Activated CD4-positive, alpha-beta memory T cell treated with anti-CD3 and anti-CD28 coated beads for 36 hours (primary cell): ENCODE measurements around the gene LUZP2. TPM values are rescaled to one million over a fixed set of nuclear protein-coding genes. Genes with fewer than 3 reads are reported as not detected.

Source experiments
- CTCF ChIA-PET: fragments of 350-600 bp; sonication (Branson Sonifier 250); formaldehyde crosslinking; loops from one replicate; lab custom pipeline; 2021; ENCODE audit warnings: antibody characterized with exemption, inconsistent platforms; lab: Charles Lee
- POLR2A ChIA-PET: fragments of 350-600 bp; sonication (Branson Sonifier 250); formaldehyde crosslinking; loops from one replicate; lab custom pipeline; 2021; ENCODE audit warnings: antibody characterized with exemption; lab: Charles Lee
- DNase-seq: peaks from one replicate; pipeline ENCODE4 v3.0.0-alpha.2; 2020
- H3K27ac Mint-ChIP-seq: one replicate; pipeline ENCODE4 v1.8.0; 2021; ENCODE audit warnings: mixed read lengths
- H3K27me3 Mint-ChIP-seq: one replicate; pipeline ENCODE4 v1.8.0; 2021; ENCODE audit warnings: mixed read lengths
- H3K36me3 Mint-ChIP-seq: one replicate; pipeline ENCODE4 v1.8.0; 2021; ENCODE audit warnings: mixed read lengths
- H3K4me1 Mint-ChIP-seq: one replicate; pipeline ENCODE4 v1.8.0; 2021; ENCODE audit warnings: low read depth, mixed read lengths
- H3K4me3 Mint-ChIP-seq: one replicate; pipeline ENCODE4 v1.8.0; 2021; ENCODE audit warnings: mild to moderate bottlenecking, mixed read lengths
- H3K9me3 Mint-ChIP-seq: one replicate; pipeline ENCODE4 v1.8.0; 2021; ENCODE audit warnings: mixed read lengths
- intact Hi-C: fragments of 100-400 bp; cut with micrococcal nuclease; formaldehyde crosslinking; loops from one replicate; pipeline ENCODE4 v1.15.1; 2023
- total RNA-seq, 2 experiments: library from RNA; stranded (reverse); gene quantifications; one replicate each; pipeline ENCODE4 v1.2.3, GENCODE V29; 2021

The LUZP2 gene
- total RNA-seq: not detected

DNA sequence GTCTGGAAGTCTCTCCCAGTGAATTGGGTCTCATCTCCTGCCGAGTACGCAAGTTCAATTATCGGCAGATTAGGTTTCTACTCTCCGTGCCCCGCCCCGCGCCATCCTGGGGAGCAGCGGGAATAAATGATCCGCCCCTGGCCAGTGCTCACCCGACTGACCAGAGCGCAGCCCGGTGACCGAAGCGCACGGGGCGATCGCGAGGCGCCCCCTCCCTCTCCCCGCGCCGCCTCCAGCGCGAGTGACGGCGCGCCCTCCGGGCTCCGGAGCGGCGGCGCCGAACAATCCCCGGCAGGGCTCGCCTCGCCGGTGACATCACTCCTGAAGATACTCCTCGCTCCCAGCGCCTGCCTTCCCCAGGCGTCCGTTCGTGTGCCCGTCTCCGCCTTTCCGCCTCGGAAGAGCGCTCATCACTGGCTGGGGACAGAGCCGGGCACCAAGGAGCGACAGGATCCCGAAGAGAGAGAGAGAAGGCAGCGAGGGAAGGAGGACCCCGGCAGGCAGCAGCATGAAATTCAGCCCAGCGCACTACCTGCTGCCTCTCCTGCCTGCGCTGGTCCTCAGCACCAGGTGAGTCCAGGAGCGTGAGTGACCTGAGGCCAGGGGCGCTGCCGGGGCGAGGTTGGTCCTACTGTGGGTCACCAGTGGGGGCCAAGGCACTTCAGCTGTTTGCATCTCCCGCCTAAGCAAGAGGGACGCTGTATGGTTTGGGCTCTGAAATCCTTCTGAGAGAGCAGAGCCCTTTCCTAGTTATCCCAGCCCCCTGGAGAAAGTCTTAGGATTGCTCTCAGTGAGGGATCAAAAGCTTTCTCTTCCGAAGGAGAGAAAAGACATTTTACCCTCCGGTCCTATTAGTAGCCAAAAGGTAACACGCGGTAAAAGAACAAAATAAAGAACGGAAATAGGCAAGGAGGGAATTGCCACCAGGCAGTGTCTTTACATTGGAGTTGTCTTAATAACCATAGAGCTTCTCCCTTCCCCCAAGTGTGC is at the start of gene LUZP2:
Gene LUZP2 (plus strand): TSS at position 318 of the 990 bp plus-strand sequence.
- intact Hi-C loops: no loop called here
- CTCF ChIA-PET: no interaction called here
- no peak for DNase-seq
- Mint-ChIP-seq H3K27ac (no peak within 1 kb of the TSS), H3K4me1 (no peaks in the 10 kb centered on the region), H3K9me3 (peaks cover 3% of the 10 kb centered on the region), H3K36me3 (no peaks in the 10 kb centered on the region), H3K4me3 (no peak within 1 kb of the TSS), H3K27me3 (peaks cover 6% of the 10 kb centered on the region)
- POLR2A ChIA-PET: no interaction called here

- intact Hi-C loops: no loop called here
- no peaks in the 10 kb centered on the region for H3K4me1 Mint-ChIP-seq
- peaks cover 21% of the 10 kb centered on the region for H3K9me3 Mint-ChIP-seq
- H3K27ac Mint-ChIP-seq: no peak overlapping the region
- POLR2A ChIA-PET: no interaction called here
- DNase-seq: no peak
- no peak overlapping the region for H3K4me3 Mint-ChIP-seq
- H3K27me3 Mint-ChIP-seq: no peaks in the 10 kb centered on the region
- CTCF ChIA-PET: no interaction called here
- H3K36me3 Mint-ChIP-seq: no peaks in the 10 kb centered on the region
Observed at GRCh38 chr11:24453129-24453718, 43.6 kb upstream of the LUZP2 start.

DNA sequence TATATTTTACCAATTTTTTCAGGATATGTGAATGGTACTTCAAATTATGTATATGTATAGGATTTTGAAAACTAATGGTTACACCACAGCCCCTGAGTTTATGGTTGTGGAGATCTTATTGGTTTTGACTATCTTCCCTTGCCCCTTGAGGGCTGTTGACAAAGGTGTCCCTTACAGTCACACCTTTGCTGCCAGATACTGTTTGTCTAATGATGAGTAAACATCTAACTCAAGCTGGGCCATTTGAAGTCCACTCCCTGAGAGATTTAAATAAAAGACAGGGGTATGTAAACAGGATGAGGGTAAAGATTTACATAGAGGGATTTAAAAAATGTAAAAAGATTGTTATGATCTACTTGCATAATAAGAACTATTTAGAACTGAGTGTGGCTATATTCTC is 38.9 kb upstream of the LUZP2 start:
- DNase-seq: no peak
- POLR2A ChIA-PET: no interaction called here
- H3K27me3 Mint-ChIP-seq: no peaks in the 10 kb centered on the region
- H3K36me3 Mint-ChIP-seq: no peaks in the 10 kb centered on the region
- CTCF ChIA-PET: no interaction called here
- H3K27ac Mint-ChIP-seq: no peak overlapping the region
- no peaks in the 10 kb centered on the region for H3K4me1 Mint-ChIP-seq
- no peak overlapping the region for H3K4me3 Mint-ChIP-seq
- H3K9me3 Mint-ChIP-seq: peaks cover 32% of the 10 kb centered on the region
- intact Hi-C loops: no loop called here

- Mint-ChIP-seq H3K9me3 (peaks cover 12% of the 10 kb centered on the region), H3K27ac (no peak overlapping the region), H3K27me3 (no peaks in the 10 kb centered on the region), H3K4me1 (no peaks in the 10 kb centered on the region), H3K4me3 (no peak overlapping the region), H3K36me3 (no peaks in the 10 kb centered on the region)
- CTCF ChIA-PET: no interaction called here
- POLR2A ChIA-PET: no interaction called here
- intact Hi-C loops: no loop called here
- no peak for DNase-seq
Observed at GRCh38 chr11:24470431-24470830, 26.4 kb upstream of the LUZP2 start.

- H3K36me3 Mint-ChIP-seq: no peaks in the 10 kb centered on the region
- no peak for DNase-seq
- H3K9me3 Mint-ChIP-seq: peaks cover 16% of the 10 kb centered on the region
- no peak overlapping the region for H3K27ac Mint-ChIP-seq
- no peaks in the 10 kb centered on the region for H3K4me1 Mint-ChIP-seq
- no peak overlapping the region for H3K4me3 Mint-ChIP-seq
- CTCF ChIA-PET: no interaction called here
- H3K27me3 Mint-ChIP-seq: no peaks in the 10 kb centered on the region
- POLR2A ChIA-PET: no interaction called here
- intact Hi-C loops: no loop called here
Observed at GRCh38 chr11:24471084-24471483, 25.8 kb upstream of the LUZP2 start.

GRCh38 chr11:24478718-24479117 is 18.1 kb upstream of the LUZP2 start:
- intact Hi-C loops: no loop called here
- H3K36me3 Mint-ChIP-seq: no peaks in the 10 kb centered on the region
- CTCF ChIA-PET: no interaction called here
- H3K27ac Mint-ChIP-seq: no peak overlapping the region
- no peaks in the 10 kb centered on the region for H3K27me3 Mint-ChIP-seq
- POLR2A ChIA-PET: no interaction called here
- no peaks in the 10 kb centered on the region for H3K4me1 Mint-ChIP-seq
- no peak overlapping the region for H3K4me3 Mint-ChIP-seq
- DNase-seq: no peak
- peaks cover 29% of the 10 kb centered on the region for H3K9me3 Mint-ChIP-seq

DNA sequence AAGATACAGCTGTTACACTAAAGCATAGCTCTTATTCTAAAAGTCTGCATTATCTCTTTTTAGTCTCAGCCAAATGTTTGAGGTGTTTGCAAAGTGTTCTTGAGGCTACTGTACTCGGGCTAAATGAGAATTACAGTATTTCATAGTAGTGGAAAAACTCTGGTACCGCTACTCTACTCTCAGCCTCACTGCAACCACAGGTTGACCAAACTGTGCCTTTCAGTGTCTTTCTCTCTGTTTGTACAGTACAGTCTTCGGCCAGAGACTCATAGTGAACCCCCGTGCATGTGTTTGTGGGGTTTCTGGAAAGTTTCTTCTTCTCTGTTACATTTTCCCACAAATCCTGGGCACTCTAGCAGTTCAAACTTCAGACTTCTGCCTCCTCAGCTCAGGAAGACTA is 7.4 kb upstream of the LUZP2 start:
- Mint-ChIP-seq H3K4me1 (no peaks in the 10 kb centered on the region), H3K27ac (no peak overlapping the region), H3K36me3 (no peaks in the 10 kb centered on the region), H3K4me3 (no peak overlapping the region), H3K9me3 (peaks cover 19% of the 10 kb centered on the region), H3K27me3 (no peaks in the 10 kb centered on the region)
- ChIA-PET CTCF (no interaction called here), POLR2A (no interaction called here)
- intact Hi-C loops: no loop called here
- no peak for DNase-seq

DNA sequence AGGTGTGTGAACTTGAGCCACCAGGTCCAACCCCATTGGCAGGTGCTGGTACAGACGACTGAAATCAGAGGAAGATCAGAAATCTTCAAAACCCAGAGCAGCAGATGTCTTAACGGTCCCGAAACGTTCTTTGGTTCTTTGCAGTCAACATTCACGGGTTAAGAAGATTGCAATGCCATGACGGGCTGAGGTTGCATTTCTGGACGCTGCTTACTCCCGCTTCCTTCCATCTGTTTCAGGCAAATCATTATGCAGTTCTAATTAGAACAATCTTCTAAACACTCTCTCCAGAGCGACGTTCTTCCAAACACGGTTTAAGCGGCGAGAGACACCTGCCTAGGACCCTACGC is 492 bp upstream of the LUZP2 start:
- DNase-seq: no peak
- Mint-ChIP-seq H3K4me3 (no peak overlapping the region), H3K27me3 (peaks cover 6% of the 10 kb centered on the region), H3K36me3 (no peaks in the 10 kb centered on the region), H3K27ac (no peak overlapping the region), H3K9me3 (peaks cover 3% of the 10 kb centered on the region), H3K4me1 (no peaks in the 10 kb centered on the region)
- POLR2A ChIA-PET: no interaction called here
- intact Hi-C loops: no loop called here
- CTCF ChIA-PET: no interaction called here

- intact Hi-C loops: no loop called here
- no peak for DNase-seq
- Mint-ChIP-seq H3K27ac (no peak overlapping the region), H3K4me1 (no peaks in the 10 kb centered on the region), H3K27me3 (peaks cover 6% of the 10 kb centered on the region), H3K36me3 (no peaks in the 10 kb centered on the region), H3K4me3 (no peak overlapping the region), H3K9me3 (peaks cover 3% of the 10 kb centered on the region)
- ChIA-PET CTCF (no interaction called here), POLR2A (no interaction called here)
Observed at GRCh38 chr11:24497831-24498230, 978 bp downstream of the LUZP2 start.

GRCh38 chr11:24502425-24502824 is 5.6 kb downstream of the LUZP2 start:
- ChIA-PET POLR2A (no interaction called here), CTCF (no interaction called here)
- Mint-ChIP-seq H3K4me3 (no peak overlapping the region), H3K4me1 (no peaks in the 10 kb centered on the region), H3K9me3 (peaks cover 2% of the 10 kb centered on the region), H3K27ac (no peak overlapping the region), H3K27me3 (no peaks in the 10 kb centered on the region), H3K36me3 (no peaks in the 10 kb centered on the region)
- intact Hi-C loops: no loop called here
- no peak for DNase-seq

GRCh38 chr11:24509114-24509513 is 12.3 kb downstream of the LUZP2 start:
- DNase-seq: no peak
- CTCF ChIA-PET: no interaction called here
- H3K4me3 Mint-ChIP-seq: no peak overlapping the region
- H3K9me3 Mint-ChIP-seq: peaks cover 10% of the 10 kb centered on the region
- H3K36me3 Mint-ChIP-seq: no peaks in the 10 kb centered on the region
- no peaks in the 10 kb centered on the region for H3K27me3 Mint-ChIP-seq
- no peaks in the 10 kb centered on the region for H3K4me1 Mint-ChIP-seq
- POLR2A ChIA-PET: no interaction called here
- no peak overlapping the region for H3K27ac Mint-ChIP-seq
- intact Hi-C loops: no loop called here

DNA sequence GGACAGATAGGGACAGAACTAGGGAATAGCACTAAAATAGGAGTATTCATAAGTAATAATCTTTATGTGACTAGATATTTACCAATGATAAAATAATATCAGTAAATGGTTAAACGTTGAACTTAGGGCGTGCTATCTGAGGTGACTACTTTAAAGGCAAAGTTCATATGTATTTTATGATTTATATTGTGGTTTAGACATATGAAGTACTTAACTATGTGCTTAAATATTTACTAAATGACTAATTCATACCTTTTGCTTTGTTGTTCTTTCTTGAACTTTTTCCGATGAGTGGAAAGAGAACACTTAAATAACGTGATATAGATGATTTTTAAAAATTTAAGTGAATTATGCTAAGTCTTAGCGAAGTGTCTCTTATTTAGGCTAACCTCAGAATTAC is 14.7 kb downstream of the LUZP2 start:
- no peaks in the 10 kb centered on the region for H3K36me3 Mint-ChIP-seq
- POLR2A ChIA-PET: no interaction called here
- H3K4me1 Mint-ChIP-seq: no peaks in the 10 kb centered on the region
- H3K27ac Mint-ChIP-seq: no peak overlapping the region
- H3K27me3 Mint-ChIP-seq: no peaks in the 10 kb centered on the region
- H3K4me3 Mint-ChIP-seq: no peak overlapping the region
- peaks cover 14% of the 10 kb centered on the region for H3K9me3 Mint-ChIP-seq
- DNase-seq: no peak
- CTCF ChIA-PET: no interaction called here
- intact Hi-C loops: no loop called here
